ENCODE results near the gene ZNF98. TPM values are rescaled to one million over a fixed set of nuclear protein-coding genes. Genes with fewer than 3 reads are reported as not detected.

ZNF98 gene
- total RNA-seq (2014; rRNA removed), result not detected in 2 replicates
- polyA plus RNA-seq (2012), result not detected

DNA sequence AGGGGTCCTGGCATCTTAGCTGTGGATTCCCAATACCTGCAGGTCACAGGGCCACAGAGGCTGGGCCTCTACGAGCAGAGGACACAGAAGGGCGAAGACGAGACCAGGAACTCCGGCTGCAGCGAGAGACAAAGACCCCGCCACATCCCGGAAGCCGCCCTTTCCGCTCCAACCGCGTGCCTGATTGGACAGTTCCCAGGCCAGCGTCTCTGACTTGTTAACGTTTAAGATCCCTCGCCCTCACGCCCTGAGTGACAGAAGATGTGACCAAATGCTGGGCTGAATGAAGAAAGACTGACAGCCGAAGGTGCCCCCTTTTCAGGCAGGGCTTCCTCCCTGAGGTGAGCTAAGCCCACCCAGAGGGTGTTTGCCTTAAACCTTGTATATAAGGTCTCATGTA lies at the start of gene ZNF98:
Gene ZNF98 (minus strand): TSS at position 136 of the 400 bp plus-strand sequence. CDS start 122 bp downstream, at position 14.
- no peak for DNase-seq (ENCODE audit: low read depth)

DNA sequence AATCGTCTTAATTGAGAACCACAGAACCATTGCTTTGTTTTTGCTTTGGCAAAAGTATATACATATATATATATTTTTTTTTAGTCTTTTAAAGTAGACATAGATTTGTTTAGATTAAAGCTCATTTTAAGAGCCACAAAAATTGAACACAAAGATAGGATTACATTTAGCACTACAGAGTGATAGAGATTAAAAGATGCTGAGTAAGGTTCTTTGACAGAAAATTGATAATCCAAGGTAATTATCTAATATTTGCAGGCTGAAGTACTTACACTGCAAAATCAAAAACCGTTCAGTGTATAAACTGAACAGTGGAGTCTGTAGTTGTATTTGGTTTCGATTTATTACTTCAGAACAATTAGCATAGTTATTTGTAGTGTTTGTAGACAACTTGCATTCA lies 24.5 kb upstream of the ZNF98 start:
- no peak for DNase-seq (ENCODE audit: low read depth)

DNA sequence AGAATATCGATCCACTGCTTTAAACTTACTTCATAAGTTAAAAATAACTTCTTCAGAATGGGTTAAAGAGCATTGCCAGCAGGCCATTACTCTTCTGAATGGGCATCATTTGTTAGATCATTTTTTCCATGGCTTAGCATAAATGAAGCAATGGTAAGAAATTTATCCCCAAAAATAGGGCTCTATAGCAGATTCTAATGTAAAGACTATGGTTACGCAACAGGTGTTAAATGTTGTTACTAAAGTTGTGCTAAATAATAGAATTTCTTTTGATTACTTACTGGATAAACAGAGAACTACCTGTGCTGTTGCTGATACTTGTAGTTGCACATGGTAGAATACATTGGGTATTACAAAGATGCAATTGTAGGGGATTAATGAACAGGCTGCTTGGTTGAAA lies 15.9 kb upstream of the ZNF98 start:
- DNase-seq (ENCODE audit: low read depth), result no peak

DNA sequence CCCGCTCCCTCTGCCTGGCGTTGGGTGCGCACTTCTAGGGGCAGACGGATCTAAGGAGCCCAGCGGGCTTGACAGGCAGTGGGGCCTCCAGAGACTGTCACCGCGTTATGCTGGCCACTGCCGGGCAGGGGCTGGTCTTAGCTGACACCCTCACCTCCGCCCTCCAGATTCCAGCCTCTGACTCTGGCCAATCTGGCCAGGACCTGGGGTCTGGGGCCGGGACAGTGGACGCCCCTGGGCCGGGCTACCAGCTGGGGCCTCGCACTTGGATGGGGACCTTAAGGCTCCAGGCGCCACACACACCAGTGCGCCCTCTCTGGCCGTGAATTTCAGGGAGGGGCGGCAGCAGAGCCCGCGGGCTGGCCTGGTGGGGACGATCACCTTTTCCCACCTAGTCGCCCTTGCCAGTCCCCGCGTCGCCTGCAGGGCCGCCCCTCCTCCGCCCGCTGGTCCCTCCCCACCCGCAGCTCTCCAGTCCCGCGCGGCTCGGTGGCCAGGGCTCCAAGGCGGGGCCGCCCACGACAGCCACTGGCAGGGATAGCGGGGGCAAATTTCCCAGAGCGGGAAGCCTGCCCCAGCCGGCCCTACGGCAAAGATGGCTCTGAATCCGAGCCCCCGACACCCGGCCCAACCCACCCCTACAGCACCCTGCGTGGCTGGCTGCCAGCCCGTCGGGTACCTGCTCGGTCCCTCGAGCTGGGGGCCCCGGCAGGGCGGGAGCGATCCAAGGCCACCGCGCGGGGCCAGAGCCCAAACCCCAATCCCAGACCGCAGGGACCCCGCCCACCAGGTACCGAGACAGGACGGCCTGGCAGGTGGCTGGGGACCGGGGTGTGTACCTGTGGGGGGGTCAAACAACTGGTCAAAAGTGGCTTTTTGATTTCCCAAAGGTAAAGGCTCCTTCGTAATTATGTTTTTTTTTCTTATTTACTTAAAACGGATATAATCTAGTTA lies 6.1 kb upstream of the ZNF98 start:
- DNase-seq (ENCODE audit: low read depth), result no peak

DNA sequence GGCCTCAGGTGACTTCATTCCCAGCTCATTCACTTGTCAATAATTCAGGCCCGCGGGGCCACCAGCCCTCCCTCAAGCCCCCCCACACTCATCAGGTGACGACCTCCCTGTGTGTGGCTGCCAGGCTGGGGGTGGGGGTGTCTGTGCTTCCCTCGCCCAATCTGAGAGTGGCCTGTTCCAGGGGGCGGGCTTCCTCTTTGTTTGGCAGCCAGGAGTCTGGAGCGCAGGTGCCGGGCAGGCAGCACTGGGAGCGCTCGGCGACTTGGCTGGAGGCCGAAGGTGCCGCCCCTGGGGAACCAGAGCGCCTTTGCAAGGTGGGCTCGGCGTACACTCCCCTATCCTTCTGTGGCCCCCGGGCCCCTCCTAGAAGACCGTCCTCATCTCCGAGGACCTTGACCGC lies 5.4 kb upstream of the ZNF98 start:
- no peak for DNase-seq (ENCODE audit: low read depth)

DNA sequence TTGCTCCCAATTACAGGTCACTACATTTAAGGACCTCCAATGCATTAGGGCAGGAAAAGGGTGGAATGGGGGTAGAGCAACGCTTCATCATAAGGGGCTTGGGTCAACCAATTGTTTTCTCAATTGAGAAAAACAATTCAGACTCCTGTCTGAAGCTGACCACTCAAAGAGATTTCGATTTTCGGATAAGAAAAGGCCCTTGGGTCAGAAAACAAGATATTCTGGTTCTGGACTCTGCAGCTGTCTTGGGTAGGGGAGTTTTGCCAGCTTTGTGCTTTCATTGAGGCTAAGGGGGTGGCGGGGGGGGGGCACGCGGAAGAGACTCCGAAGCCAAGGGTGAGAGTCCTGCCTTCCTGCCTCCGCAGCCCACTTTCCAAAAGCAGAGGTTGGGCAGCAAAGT lies 4.8 kb upstream of the ZNF98 start:
- DNase-seq (ENCODE audit: low read depth), result no peak

DNA sequence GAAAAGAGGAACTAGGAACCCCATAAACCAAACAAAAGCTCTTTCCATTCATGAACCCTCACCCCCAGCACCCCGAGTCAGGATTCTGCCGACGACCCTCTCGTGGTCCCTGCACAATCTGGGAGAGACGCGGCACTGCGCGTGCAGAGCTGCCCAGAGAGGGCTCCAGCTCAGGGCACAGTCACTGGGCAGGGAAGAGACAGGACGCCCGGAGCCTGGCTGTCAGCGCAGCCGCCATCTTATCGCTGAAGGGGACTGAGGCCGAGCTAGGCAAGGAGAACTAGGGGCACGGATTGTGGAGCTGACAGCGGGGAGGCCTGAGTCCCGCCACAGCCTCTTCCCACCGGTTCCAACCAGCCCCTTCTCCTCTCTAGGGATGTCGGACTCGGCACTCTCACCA lies 349 bp downstream of the ZNF98 start:
- DNase-seq (ENCODE audit: low read depth), result no peak

DNA sequence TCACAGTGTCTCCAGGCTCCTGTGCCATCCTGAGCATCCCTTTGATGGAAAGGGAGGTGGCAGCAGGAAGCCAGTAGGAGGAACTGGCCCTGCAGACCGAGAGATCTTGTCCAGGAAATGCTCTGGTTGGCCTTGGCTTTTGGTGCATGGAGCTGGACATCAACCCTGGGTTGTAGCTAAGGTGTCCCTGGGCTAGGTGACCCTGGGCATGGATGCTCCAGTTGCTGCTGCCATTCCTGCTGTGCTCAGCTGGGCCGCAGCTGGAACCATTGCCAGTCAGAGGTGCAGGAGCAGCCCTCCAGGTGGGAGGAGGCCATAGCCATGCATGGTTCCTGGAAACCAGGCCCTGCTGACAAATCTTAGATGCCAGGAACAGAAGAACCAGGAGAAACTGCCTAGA lies 67.5 kb downstream of the ZNF98 start:
- no peak for DNase-seq (ENCODE audit: low read depth)

Other genes with a start within 250 kb of the ZNF98 start
- gene ZNF676, start 225.4 kb downstream of the ZNF98 start, total RNA-seq (2014; rRNA removed), result not detected in 2 replicates
- not detected in 2 replicates for gene ZNF729, start 135.9 kb downstream of the ZNF98 start, total RNA-seq (2014; rRNA removed)
- not detected in 2 replicates for gene ZNF492, start 212.0 kb upstream of the ZNF98 start, total RNA-seq (2014; rRNA removed)

All from LHCN-M2 (cell line).